Calu3 (cell line): Measurements from ENCODE around the gene ATF2. TPM values are rescaled to one million over a fixed set of nuclear protein-coding genes. Genes with fewer than 3 reads are reported as not detected.

Experiments
- BruUV-seq: library from RNA; stranded (reverse); fragments of 400-500 nt; replicated peaks from 2 replicates; lab custom pipeline; 2021; lab: Mats Ljungman, UMichigan
- CTCF ChIA-PET: fragments of 300-600 bp; sonication (Branson Sonifier 250); formaldehyde crosslinking; loops from one replicate; lab custom pipeline; 2022; ENCODE audit warnings: antibody characterized with exemption; lab: Charles Lee
- DNase-seq: peaks from one replicate; pipeline ENCODE4 v3.0.0; 2022
- H3K27ac Mint-ChIP-seq: one replicate; pipeline ENCODE4 v1.8.0; 2022; ENCODE audit warnings: mixed read lengths; ENCODE audit not compliant: unreplicated experiment
- H3K27me3 Mint-ChIP-seq: one replicate; pipeline ENCODE4 v1.8.0; 2022; ENCODE audit warnings: mixed read lengths; ENCODE audit not compliant: unreplicated experiment
- H3K36me3 Mint-ChIP-seq: one replicate; pipeline ENCODE4 v1.8.0; 2022; ENCODE audit warnings: mild to moderate bottlenecking, moderate library complexity, mixed read lengths; ENCODE audit not compliant: insufficient read depth, unreplicated experiment
- H3K4me1 Mint-ChIP-seq: one replicate; pipeline ENCODE4 v1.8.0; 2022; ENCODE audit warnings: mild to moderate bottlenecking, low read depth, mixed read lengths; ENCODE audit not compliant: unreplicated experiment
- H3K4me3 Mint-ChIP-seq: one replicate; pipeline ENCODE4 v1.8.0; 2022; ENCODE audit warnings: mild to moderate bottlenecking, low read depth, moderate library complexity, mixed read lengths; ENCODE audit not compliant: unreplicated experiment
- H3K9me3 Mint-ChIP-seq: one replicate; pipeline ENCODE4 v1.8.0; 2022; ENCODE audit warnings: low read depth, mixed read lengths; ENCODE audit not compliant: unreplicated experiment
- CTCF ChIP-seq: fragments of 200-600 bp; IDR thresholded peaks from one replicate; pipeline ENCODE4 v1.8.0; 2022; ENCODE audit warnings: antibody characterized with exemption; ENCODE audit not compliant: unreplicated experiment
- intact Hi-C: fragments of 100-400 bp; cut with micrococcal nuclease; formaldehyde crosslinking; loops from one replicate; pipeline ENCODE4 v1.10.0; 2022; ENCODE audit not compliant: unreplicated experiment
- total RNA-seq: library from RNA; stranded (reverse); gene quantifications from 2 replicates; pipeline ENCODE4 v1.2.3, GENCODE V29; 2022

The ATF2 gene
- total RNA-seq, 1 experiment from 2014 or later = 53.9 TPM

DNA sequence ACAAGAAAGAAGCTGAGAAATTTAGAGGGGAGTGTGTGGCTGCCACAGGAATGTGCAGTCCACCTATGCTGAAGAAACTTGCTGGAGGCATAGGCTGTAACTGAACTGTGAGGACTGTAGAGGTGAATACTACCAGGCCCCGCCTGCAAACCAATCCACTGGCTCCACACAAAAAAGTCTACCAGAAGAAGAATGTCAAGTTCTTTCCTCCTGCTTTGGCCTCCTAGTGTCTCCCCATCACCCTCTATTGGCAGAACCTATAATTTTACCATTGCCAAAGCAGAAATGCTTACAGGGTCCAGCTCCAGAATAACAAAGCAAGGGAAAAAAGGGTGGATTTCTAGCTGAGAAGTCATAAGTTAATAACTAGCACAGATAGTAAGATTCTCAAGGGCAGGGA lies 19.4 kb upstream of the ATF2 start:
- Mint-ChIP-seq H3K9me3 (no peaks in the 10 kb centered on the region), H3K27me3 (peaks cover 12% of the 10 kb centered on the region), H3K4me1 (no peaks in the 10 kb centered on the region), H3K36me3 (no peaks in the 10 kb centered on the region), H3K27ac (no peak overlapping the region), H3K4me3 (no peak overlapping the region)
- peak; percentile 30 for TF ChIP-seq CTCF
- intact Hi-C loops = no loop called here
- BruUV-seq = no TSS peak
- peak; percentile 2 for DNase-seq
- CTCF ChIA-PET = interaction anchor here (1.0 to 1.3 kb wide), 2 partner anchors 151 to 156 kb away, joined by 3 to 4 read pairs; no protein-coding TSS in a partner anchor

GRCh38 chr2:175183674-175184073 lies 15.7 kb upstream of the ATF2 start:
- no TSS peak for BruUV-seq

DNA sequence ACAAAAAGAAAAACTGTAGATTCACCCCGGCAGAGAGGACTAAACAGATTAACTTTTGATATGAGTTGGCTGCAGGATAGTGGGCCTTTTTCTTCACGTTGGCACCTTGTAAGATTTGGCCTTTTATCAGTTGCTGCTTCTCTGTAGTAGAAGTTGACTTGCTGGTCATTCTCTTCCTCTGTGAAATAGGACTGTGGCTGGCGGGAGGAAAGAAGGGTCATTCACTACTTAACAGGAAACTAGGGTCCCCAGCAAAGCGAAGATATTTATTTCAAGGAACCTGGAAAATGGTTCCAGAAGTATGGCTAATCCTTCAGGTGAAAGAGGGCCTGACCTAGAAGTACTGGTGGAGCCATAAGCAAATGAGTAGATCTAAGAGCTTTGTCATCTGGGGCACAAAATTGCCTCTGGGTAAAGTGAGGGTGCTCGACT lies 13.9 kb upstream of the ATF2 start:
- DNase-seq = no peak
- H3K4me1 Mint-ChIP-seq = peaks cover 10% of the 10 kb centered on the region
- intact Hi-C loops = loop anchor here (2.0 kb wide), 1 partner anchor 71 kb away; no protein-coding TSS in a partner anchor
- H3K4me3 Mint-ChIP-seq = peak overlapping the region; percentile 86
- H3K9me3 Mint-ChIP-seq = no peaks in the 10 kb centered on the region
- peak overlapping the region; percentile 83 for H3K27ac Mint-ChIP-seq
- TF ChIP-seq CTCF = no peak
- no TSS peak for BruUV-seq
- peaks cover 32% of the 10 kb centered on the region for H3K36me3 Mint-ChIP-seq
- H3K27me3 Mint-ChIP-seq = no peaks in the 10 kb centered on the region
- CTCF ChIA-PET = no interaction called here

More at GRCh38 chr2:175183674-175184073, 15.7 kb upstream of the ATF2 start:
- Mint-ChIP-seq H3K36me3 (peaks cover 20% of the 10 kb centered on the region), H3K9me3 (no peaks in the 10 kb centered on the region), H3K4me3 (no peak overlapping the region), H3K27ac (no peak overlapping the region), H3K4me1 (peaks cover 10% of the 10 kb centered on the region), H3K27me3 (no peaks in the 10 kb centered on the region)
- no peak for DNase-seq
- CTCF ChIA-PET = no interaction called here
- intact Hi-C loops = no loop called here
- no peak for TF ChIP-seq CTCF

DNA sequence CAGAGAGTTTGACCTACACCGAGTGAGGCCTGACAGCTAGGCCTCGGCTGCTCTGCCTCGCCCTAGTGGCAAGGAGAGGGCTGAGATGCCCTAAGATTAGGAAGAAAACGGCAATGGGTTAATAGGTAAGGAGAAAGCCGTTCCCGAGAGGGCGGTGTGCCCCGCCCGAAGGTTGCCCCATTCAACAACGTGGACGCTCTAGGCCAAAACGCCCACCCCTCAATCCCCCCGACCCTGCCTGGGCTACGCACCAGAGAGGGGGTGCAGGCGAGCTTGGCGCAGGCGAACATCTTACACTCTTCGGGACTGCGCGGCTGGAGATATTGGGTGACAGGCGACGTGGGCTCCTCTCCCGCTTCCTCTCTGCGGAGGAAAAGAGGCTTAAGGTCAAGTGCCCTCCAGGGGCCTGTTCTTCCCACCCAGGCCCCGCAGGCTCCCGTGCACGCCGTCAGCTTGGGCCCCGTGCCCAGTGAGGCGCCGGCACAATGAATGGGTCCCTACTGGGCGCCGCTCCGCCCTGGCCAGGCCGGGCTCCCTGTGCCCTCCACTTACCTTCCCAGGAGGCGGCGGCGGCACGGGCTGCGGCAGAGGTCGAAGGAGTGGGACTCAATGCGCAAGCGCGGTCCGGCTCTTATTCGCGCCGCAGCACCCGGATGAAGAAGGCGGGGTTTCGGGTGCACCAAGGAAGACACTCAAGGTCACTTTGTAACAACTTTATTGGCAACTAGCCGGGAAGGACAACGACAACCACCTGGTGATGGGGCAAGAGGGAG lies 13.3 kb upstream of the ATF2 start, which contains the start of gene ATP5MC3:
Gene ATP5MC3 (minus strand): TSS at position 607 of the 773 bp plus-strand sequence. CDS start 317 bp downstream, at position 290.
- intact Hi-C loops = loop anchor here (2.0 kb wide), 1 partner anchor 70 kb away; no protein-coding TSS in a partner anchor
- Mint-ChIP-seq H3K27me3 (no peaks in the 10 kb centered on the region), H3K36me3 (peaks cover 38% of the 10 kb centered on the region), H3K4me3 (peak within 1 kb of the TSS; percentile 86), H3K4me1 (peaks cover 10% of the 10 kb centered on the region), H3K9me3 (no peaks in the 10 kb centered on the region), H3K27ac (peak within 1 kb of the TSS; percentile 83)
- no peak for TF ChIP-seq CTCF
- BruUV-seq = no TSS peak
- CTCF ChIA-PET = no interaction called here
- DNase-seq = peak; percentile 92
